ENCODE measurements around the gene BCL7B. TPM values are rescaled to one million over a fixed set of nuclear protein-coding genes. Genes with fewer than 3 reads are reported as not detected.
"Not testable (repeated sequence)": the region's sequence is repeated elsewhere in the genome, so short reads cannot be mapped to it uniquely, and the experiment has no call there.

The BCL7B gene
- total RNA-seq, 2 donors from 2014 or later: 59.0 to 79.2 TPM

DNA sequence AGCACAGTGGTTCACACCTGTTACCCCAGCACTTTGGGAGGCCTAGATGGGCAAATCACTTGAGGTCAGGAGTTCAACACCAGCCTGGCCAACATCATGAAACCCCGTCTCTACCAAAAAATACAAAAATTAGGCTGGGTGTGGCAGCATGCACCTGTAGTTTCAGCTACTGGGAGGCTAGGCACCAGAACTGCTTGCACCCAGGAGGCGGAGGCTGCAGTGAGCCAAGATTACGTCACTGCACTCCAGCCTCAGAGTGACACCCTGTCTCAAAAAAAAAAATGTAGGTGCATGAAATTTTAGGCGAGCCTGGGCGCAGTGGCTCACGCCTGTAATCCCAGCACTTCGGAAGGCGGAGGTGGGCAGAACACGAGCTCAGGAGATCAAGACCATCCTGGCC, 9.6 kb downstream of the BCL7B start:
- intact Hi-C loops (cut with DNase I): no loop called here
- no peak for DNase-seq (ENCODE audit: low spot score)

DNA sequence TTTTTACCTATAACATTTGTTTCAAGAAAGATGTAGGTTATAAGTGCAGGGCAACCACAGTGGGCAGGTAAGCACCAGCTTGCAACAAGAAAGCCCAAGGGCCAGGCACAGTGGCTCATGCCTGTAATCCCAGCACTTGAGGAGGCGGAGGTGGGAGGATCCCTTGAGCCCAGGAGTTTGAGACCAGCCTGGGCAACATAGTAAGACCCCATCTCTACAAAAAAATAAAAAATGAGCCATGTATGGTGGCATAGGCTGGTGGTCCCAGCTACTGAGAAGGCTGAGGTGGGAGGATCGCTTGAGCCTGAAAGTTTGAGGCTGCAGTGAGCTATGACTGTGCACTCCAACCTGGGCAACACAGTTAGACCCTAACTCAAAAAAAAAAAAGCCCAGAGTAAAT, 12.8 kb downstream of the BCL7B start:
- intact Hi-C loops (cut with DNase I): no loop called here
- no peak for DNase-seq (ENCODE audit: low spot score)

DNA sequence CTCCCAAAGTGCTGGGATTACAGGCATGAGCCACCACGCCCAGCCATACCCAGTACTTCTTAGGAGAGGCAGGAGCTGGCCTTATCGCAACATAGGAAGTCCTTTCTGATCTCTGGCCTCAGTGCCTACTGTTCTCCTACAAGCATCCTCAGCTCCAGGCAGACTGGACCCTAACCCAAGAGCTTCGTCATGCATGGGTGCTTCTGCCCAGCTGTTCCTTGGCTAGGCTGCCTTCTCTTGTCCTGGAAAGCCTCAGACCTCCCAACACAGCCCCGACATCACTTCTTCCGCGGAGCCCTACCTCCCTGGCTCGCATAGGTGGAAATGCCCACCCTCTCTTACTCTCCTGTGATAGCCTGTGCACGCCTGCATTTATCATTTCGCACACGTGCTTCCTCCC, 15.8 kb downstream of the BCL7B start:
- peak; percentile 36 for DNase-seq (ENCODE audit: low spot score)
- intact Hi-C loops (cut with DNase I): no loop called here

DNA sequence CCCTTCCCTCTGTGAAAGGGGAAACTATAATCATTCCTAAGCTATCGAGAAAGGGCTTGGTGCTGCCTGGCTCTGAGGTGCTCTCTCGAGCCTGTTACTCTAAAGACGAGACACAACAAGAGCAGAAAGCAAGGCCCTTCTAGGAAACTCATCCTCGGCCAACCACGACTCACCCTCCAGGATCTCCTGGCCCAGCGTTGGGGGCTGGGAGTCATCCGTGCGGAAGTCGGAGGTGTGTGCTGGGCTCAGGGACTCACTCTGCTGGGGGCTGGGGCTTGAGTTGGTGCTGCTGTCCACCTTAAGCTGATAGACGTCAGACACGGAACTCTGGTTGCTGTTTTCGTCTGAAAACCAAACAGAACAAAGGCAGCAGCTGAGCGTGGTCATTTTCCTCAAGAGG, 17.8 kb downstream of the BCL7B start:
- intact Hi-C loops (cut with DNase I): no loop called here
- peak; percentile 25 for DNase-seq (ENCODE audit: low spot score)

- intact Hi-C loops (cut with DNase I): not testable (repeated sequence)
- DNase-seq (ENCODE audit: low spot score): peak; percentile 16
Measured at GRCh38 chr7:73538510-73538909, 19.0 kb downstream of the BCL7B start.

DNA sequence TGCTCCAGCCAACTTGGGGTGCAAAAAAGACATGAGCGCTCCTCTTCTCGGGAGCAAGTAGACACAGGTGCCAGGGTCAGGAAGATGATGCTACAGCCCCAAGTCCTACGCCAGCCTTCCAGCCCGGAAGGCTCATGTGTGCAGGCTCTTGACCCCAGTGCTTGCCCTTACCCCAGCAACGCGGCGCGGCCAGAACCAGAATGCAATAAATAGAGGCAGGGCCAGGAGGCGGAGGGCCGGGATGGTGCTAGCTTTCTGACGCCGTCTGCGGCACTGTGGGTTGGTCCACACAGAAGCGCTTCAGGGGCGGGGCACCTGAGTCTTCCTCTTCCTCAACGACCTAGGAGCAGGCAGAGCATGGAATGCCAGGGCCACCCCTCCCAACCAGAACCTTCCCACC, 20.4 kb downstream of the BCL7B start:
- intact Hi-C loops (cut with DNase I): no loop called here

DNA sequence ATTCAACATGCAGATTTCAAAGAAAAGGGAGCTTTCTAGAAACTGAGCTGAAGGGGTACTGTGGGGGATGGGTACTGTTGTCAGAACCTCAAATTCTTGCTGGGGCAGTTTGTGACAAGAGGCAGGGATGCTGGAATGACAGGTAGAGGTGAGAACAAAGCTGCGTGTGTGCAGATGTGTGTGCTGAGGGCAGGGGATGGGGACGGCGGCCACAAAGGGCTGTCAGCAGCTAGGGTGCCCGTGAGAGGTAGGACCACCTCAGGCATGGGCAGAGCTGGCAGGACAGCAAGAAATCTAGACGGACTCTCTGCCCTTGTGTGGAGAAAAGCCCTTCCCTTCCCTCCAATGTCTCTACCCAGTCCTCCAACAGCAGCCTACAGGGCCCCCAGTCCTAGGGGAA, 21.0 kb downstream of the BCL7B start:
- DNase-seq (ENCODE audit: low spot score): peak; percentile 32
- intact Hi-C loops (cut with DNase I): no loop called here

More for the DNA sequence above, 20.4 kb downstream of the BCL7B start:
- peak; percentile 69 for DNase-seq (ENCODE audit: low spot score)

DNA sequence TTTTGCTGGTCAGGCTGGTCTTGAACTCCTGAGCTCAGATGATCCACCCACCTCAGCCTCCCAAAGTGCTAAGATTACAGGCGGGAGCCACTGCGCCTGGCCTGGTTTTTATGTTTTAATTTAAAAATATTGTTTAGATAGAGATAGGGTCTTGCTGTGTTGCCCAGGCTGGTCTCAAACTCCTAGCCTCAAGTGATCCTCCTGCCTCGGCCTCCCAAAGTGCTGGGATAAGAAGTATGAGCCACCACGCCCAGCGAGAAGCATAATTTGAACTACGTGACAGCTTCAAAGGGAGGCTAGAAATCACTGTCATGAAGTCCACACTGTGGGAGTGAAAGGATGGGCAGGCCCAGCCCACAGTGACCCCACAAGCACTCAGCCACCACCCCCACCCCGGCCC, 21.6 kb downstream of the BCL7B start:
- intact Hi-C loops (cut with DNase I): not testable (repeated sequence)
- DNase-seq (ENCODE audit: low spot score): peak; percentile 11

- intact Hi-C loops (cut with DNase I): no loop called here
- peak; percentile 30 for DNase-seq (ENCODE audit: low spot score)
Measured at GRCh38 chr7:73533742-73534141, 23.7 kb downstream of the BCL7B start.

- peak; percentile 30 for DNase-seq (ENCODE audit: low spot score)
Measured at GRCh38 chr7:73532224-73532623, 25.3 kb downstream of the BCL7B start.

GRCh38 chr7:73530800-73531199, 26.7 kb downstream of the BCL7B start:
- DNase-seq (ENCODE audit: low spot score): peak; percentile 11
- intact Hi-C loops (cut with DNase I): no loop called here

More at GRCh38 chr7:73532224-73532623, 25.3 kb downstream of the BCL7B start:
- intact Hi-C loops (cut with DNase I): no loop called here

GRCh38 chr7:73526896-73527821, 30.3 kb downstream of the BCL7B start:
- intact Hi-C loops (cut with DNase I): no loop called here
- DNase-seq (ENCODE audit: low spot score): peak; percentile 30

DNA sequence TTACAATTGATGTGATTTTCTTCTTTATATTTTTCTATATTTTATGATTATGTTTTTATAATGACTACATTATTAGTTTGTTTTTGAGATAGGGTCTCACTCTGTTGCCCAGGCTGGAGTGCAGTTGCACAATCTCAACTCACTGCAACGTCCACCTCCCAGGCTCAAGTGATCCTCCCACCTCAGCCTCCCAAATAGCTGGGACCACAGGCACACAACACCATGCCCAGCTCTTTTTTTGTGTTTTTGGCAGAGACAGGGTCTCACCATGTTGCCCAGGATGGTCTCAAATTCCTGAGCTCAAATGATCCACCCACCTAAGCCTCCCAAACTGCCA, 31.4 kb downstream of the BCL7B start:
- DNase-seq (ENCODE audit: low spot score); intact Hi-C loops (cut with DNase I): not testable (repeated sequence)

DNA sequence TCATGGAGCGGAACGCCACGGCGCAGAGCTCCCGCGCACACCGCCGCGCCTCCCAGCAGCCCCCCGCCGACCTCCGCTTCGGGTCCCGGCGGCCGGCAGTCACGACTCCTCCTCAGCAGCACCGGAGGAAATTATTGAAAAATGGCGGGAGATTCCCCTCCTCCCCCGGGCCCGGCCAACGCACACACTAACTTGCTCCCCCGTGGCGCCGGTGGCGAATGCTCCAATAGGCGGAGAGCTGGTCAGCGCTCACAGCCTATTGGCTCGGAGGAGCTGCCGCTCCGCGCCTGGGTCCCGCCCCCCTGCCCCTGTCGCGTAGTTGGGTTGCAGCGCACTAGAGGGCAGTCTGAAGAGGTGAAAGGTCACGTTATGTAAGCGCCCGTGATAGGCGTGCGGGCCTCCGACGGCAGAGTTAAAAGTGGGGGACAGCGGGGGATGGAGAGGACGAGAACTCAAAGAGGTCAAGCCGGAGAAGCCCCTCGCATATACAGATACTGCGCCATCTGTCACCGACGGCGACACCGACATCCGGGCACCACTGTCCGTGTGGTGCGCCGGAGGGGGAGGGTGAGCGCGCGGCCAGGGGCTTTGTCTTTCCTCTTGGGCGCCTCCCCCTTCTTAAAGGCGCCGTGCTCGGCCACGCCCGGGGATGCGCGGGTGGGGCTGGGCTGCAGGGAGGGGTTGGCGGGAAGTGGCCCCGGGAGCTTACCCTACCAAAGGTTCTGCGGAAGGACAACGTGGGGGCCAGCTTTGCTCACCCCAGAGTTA, 35.2 kb downstream of the BCL7B start, which contains the start of gene BAZ1B:
TSS of gene BAZ1B (minus strand) at position 189 of the 768 bp plus-strand sequence. CDS start 360 bp downstream, outside the sequence.
- intact Hi-C loops (cut with DNase I): no loop called here
- DNase-seq (ENCODE audit: low spot score): peak; percentile 99

GRCh38 chr7:73521636-73522104, 35.8 kb downstream of the BCL7B start:
- intact Hi-C loops (cut with DNase I): no loop called here
- DNase-seq (ENCODE audit: low spot score): no peak

- intact Hi-C loops (cut with DNase I): no loop called here
- DNase-seq (ENCODE audit: low spot score): peak; percentile 73
Measured at GRCh38 chr7:73520673-73521635, 36.5 kb downstream of the BCL7B start.

GRCh38 chr7:73519867-73520672, 37.4 kb downstream of the BCL7B start:
- DNase-seq (ENCODE audit: low spot score): peak; percentile 72
- intact Hi-C loops (cut with DNase I): loop anchor here in 1 of 2 donors (10.0 kb wide), 1 partner anchor 45 kb away; no protein-coding TSS in a partner anchor

- intact Hi-C loops (cut with DNase I): loop anchor here in 1 of 2 donors (10.0 kb wide), 1 partner anchor 46 kb away; no protein-coding TSS in a partner anchor
- peak; percentile 30 for DNase-seq (ENCODE audit: low spot score)
Measured at GRCh38 chr7:73518470-73518869, 39.0 kb downstream of the BCL7B start.

Data from posterior vena cava (tissue), 2 donors.